Stimulated activated effector memory CD8-positive, alpha-beta T cell treated with anti-CD3 and anti-CD28 coated beads, Interleukin-12 subunit alpha, Interleukin-12 subunit beta, amount 100 ng/mL, for 72 hours (primary cell): Measurements from ENCODE around the gene RASAL1.

Experiments
- ATAC-seq: fragments of 150-1000 bp; cut with Tn5 transposase; 2 replicates; pipeline ENCODE4 v1.10.0; 2021
- DNase-seq, 2 donors: peaks; one replicate each; pipeline ENCODE4 v3.0.0; 2021 to 2022; ENCODE audit warnings: low spot score in 2 of 2
- H3K27ac Mint-ChIP-seq: one replicate; pipeline ENCODE4 v1.8.0; 2022; ENCODE audit warnings: mild to moderate bottlenecking, mixed read lengths
- H3K36me3 Mint-ChIP-seq: one replicate; pipeline ENCODE4 v1.8.0; 2022; ENCODE audit warnings: mild to moderate bottlenecking, mixed read lengths
- H3K4me1 Mint-ChIP-seq: one replicate; pipeline ENCODE4 v1.8.0; 2022; ENCODE audit warnings: mixed read lengths
- H3K4me3 Mint-ChIP-seq: one replicate; pipeline ENCODE4 v1.8.0; 2022; ENCODE audit warnings: mild to moderate bottlenecking, mixed read lengths
- H3K9me3 Mint-ChIP-seq: one replicate; pipeline ENCODE4 v1.8.0; 2022; ENCODE audit warnings: mixed read lengths

RASAL1 gene

DNA sequence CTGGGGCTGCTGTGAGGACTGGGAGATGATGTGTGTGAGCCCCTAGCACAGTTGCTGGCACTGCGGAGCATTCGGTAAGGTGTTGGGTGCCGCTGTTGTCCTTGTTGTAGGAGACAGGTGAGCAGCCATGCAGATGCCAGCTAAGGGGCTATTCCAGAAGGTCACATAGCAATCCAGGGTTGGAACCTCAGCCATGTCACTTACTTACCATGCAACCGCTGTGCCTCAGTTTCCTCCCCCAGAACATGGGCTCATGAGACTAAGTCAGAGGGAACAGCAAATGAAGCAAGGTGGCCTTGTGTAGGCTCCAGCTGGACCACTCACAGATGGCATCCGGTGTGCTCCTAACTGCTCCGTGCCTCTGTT is 65.8 kb downstream of the RASAL1 start:
- peak overlapping the region; percentile 96 for H3K27ac Mint-ChIP-seq
- H3K4me3 Mint-ChIP-seq = peak overlapping the region; percentile 71
- H3K36me3 Mint-ChIP-seq = no peaks in the 10 kb centered on the region

GRCh38 chr12:113069149-113069548 is 66.4 kb downstream of the RASAL1 start:
- no peaks in the 10 kb centered on the region for H3K36me3 Mint-ChIP-seq
- H3K9me3 Mint-ChIP-seq = no peaks in the 10 kb centered on the region
- peaks cover 52% of the 10 kb centered on the region for H3K4me1 Mint-ChIP-seq
- DNase-seq = no peak
- H3K27ac Mint-ChIP-seq = peak overlapping the region; percentile 96
- H3K4me3 Mint-ChIP-seq = no peak overlapping the region
- ATAC-seq = no peak

More for the DNA sequence above, 65.8 kb downstream of the RASAL1 start:
- DNase-seq (no peak), ATAC-seq (no peak)
- H3K9me3 Mint-ChIP-seq = no peaks in the 10 kb centered on the region
- peaks cover 52% of the 10 kb centered on the region for H3K4me1 Mint-ChIP-seq

GRCh38 chr12:113067987-113068935 is 67.3 kb downstream of the RASAL1 start:
- no peak for ATAC-seq
- Mint-ChIP-seq H3K9me3 (no peaks in the 10 kb centered on the region), H3K4me1 (peaks cover 48% of the 10 kb centered on the region), H3K4me3 (no peak overlapping the region), H3K36me3 (no peaks in the 10 kb centered on the region), H3K27ac (no peak overlapping the region)
- DNase-seq = no peak

- ATAC-seq = no peak
- Mint-ChIP-seq H3K27ac (peak overlapping the region; percentile 37), H3K36me3 (no peaks in the 10 kb centered on the region), H3K9me3 (no peaks in the 10 kb centered on the region), H3K4me3 (no peak overlapping the region), H3K4me1 (peaks cover 38% of the 10 kb centered on the region)
- no peak for DNase-seq
These were observed 68.7 kb downstream of the RASAL1 start for GRCh38 chr12:113066813-113067400.

DNA sequence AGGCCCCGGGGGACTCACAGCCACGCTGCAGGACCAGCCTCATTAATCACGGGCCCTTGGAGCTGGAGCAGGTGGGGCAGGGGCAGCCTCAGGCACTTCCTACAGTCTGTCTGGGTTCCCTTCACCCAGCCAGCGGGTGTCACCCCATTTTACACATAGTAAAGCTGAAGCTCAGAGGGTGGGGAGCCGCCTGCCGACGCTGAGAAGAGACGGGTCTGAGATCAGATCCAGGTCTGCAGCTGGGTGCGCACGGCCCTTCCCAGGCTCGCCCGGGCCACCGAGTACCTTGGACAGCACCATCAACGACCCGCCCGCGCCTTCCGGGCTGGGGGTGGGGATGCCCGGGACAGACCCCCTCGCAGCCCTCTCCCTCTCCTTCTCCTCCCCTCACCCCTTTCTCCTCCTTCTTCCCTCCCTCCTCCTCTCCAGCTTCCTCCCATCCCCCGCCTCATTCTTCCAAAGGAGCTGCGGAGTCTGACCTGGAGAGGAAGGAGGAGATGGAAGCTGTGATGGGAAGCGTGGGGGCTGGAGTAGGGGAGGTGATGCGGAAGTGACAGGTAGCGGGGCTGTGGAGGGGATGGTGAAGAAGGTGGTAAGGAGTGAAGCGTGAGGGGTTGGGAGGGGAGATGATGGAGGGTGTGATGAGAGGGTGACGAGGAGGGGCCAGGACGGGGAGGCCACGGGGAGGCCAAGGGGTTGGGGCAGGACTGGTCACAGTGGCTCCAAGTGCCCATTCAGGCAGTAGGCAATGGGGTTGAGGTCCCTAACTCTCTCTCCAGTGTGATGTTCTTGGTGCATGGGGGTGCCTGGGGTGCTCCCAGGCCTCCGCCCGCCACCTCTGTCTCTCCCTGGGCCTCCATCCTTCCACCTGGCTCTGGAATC is 70.2 kb downstream of the RASAL1 start:
- Mint-ChIP-seq H3K9me3 (no peaks in the 10 kb centered on the region), H3K4me3 (no peak overlapping the region), H3K27ac (peak overlapping the region; percentile 55), H3K4me1 (peaks cover 25% of the 10 kb centered on the region), H3K36me3 (no peaks in the 10 kb centered on the region)
- no peak for ATAC-seq
- DNase-seq = no peak

- no peak for DNase-seq
- peak overlapping the region; percentile 55 for H3K27ac Mint-ChIP-seq
- H3K4me3 Mint-ChIP-seq = no peak overlapping the region
- H3K4me1 Mint-ChIP-seq = peaks cover 17% of the 10 kb centered on the region
- H3K36me3 Mint-ChIP-seq = no peaks in the 10 kb centered on the region
- H3K9me3 Mint-ChIP-seq = no peaks in the 10 kb centered on the region
- no peak for ATAC-seq
These were observed 71.0 kb downstream of the RASAL1 start for GRCh38 chr12:113064395-113065125.

DNA sequence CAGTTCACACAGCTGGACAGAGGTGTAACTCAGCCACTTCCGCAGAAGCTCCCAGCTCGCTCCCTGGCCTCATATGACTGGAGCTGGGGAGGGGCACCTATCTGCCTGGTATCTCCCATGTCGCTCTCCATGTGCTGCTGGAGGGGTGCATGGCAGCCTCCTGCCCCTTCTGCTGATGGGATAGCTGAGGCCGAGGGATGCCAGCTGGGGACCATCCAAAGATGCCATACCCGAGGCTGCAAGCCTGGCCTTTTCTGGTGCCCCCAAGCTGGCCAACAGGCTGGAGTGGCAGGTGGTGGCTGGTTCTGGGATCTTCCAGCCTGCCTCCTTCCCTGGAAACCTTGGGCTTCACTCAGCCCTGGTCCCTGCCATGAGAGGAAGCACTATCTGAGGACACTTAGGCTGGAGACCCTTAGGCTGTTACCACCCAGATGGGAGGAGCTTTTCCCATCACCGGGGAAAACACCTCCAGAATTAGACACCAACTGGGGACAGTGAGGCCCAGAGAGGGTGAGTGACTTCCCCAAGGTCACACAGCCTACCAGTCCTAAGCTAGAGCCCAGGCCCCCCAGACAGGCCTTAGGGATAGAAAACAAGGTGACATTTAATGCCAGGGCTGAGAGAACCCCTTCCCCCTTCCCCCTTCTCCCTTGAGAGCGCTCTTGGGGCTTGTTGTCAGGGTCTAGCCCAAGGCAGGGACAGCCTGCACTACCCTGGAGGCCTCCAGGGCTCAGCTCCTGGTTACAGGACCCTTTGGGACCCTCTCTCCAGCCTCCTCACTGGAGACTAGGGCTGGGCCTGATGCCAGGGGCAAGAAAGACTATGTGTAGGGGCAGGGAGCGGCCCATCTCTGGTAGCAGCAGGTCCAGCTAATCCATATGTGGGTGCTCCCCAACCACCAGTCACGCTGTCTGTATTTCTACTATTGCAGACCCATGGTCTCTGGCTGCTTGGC is 71.9 kb downstream of the RASAL1 start:
- no peak overlapping the region for H3K4me3 Mint-ChIP-seq
- H3K4me1 Mint-ChIP-seq = peaks cover 11% of the 10 kb centered on the region

DNA sequence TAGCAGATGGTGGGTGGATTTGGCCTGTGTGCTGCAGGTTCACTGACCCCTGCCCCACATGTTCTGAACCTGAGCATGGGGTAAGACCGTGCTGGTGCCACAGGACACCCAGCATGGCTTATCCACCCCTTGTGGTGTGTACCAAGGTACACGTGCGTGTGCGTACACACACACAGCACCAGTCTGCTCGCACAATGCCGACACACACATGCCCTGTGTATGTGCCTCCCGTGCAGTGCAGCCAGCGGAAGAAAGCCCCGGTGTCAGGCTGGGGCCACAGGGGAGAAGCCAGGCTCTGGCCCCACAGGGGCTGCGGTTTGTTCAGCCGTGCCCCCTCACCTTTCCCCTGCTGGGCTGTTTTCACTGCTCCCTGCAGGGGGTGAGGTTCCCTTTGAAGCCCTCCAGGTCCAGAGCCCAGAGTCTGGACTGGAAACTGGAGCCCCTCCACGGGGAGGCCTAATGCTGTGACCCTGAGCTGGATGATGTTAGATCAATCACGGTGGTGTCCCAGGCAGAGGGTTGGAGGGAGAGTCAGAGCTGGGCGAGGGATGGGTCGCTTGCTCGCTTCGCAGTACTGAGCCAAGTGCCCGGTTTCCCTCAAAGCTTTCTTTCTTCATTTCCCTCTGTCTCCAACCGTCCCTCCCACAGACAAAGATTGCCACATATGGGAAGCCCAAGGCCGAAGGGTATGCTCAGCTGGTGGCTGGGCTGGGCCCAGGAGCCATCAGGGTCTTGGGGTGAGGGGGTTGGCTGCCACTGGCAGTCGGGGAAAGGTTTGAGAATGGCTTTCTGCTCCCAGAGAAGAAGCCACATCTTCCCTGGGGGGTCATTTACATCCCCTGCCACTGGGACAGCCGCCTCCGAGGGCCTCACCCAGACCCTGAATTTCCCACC is 72.8 kb downstream of the RASAL1 start:
- Mint-ChIP-seq H3K9me3 (no peaks in the 10 kb centered on the region), H3K4me3 (no peak overlapping the region), H3K4me1 (peaks cover 11% of the 10 kb centered on the region), H3K27ac (no peak overlapping the region), H3K36me3 (no peaks in the 10 kb centered on the region)
- ATAC-seq = no peak
- DNase-seq = no peak

More for the DNA sequence above, 71.9 kb downstream of the RASAL1 start:
- H3K9me3 Mint-ChIP-seq = no peaks in the 10 kb centered on the region
- no peak for ATAC-seq
- peak overlapping the region; percentile 55 for H3K27ac Mint-ChIP-seq
- H3K36me3 Mint-ChIP-seq = no peaks in the 10 kb centered on the region
- DNase-seq = no peak

- no peaks in the 10 kb centered on the region for H3K9me3 Mint-ChIP-seq
- no peaks in the 10 kb centered on the region for H3K36me3 Mint-ChIP-seq
- peak overlapping the region; percentile 61 for H3K27ac Mint-ChIP-seq
- peaks cover 14% of the 10 kb centered on the region for H3K4me1 Mint-ChIP-seq
- ATAC-seq = no peak
- H3K4me3 Mint-ChIP-seq = no peak overlapping the region
- no peak for DNase-seq
These were observed 74.4 kb downstream of the RASAL1 start for GRCh38 chr12:113061061-113061694.

DNA sequence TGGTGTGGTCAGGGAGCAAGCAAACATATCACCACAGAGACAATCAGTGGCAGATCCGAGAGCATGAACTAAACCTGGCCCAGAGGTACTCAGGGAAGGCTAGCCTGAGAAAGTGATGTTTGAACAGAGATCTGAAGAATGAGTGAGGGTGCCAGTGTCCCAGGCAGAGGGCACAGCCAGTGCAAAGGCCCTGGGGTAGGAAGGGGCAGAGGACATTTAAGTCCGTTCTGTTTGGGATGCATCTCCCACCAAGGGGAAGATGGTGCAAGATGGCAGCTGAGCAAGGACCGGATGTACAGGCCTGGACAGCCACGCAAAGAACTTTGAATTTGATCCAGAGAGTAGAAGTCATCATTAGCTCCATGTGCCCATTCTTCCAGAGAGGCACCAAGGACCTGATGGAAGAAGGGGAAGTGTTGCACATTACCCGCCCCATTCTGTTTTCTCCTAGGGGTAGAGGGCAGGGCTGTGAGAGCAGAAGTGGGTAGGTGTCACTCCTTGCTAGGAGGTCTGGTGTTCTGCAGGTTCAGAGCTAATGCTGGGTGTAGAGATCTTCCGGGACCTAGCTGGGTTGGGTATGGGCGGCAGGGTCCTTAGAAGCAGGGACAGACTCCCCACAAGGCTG is 75.1 kb downstream of the RASAL1 start:
- Mint-ChIP-seq H3K36me3 (no peaks in the 10 kb centered on the region), H3K27ac (no peak overlapping the region), H3K4me1 (peaks cover 19% of the 10 kb centered on the region), H3K4me3 (no peak overlapping the region), H3K9me3 (no peaks in the 10 kb centered on the region)
- no peak for DNase-seq
- ATAC-seq = no peak

DNA sequence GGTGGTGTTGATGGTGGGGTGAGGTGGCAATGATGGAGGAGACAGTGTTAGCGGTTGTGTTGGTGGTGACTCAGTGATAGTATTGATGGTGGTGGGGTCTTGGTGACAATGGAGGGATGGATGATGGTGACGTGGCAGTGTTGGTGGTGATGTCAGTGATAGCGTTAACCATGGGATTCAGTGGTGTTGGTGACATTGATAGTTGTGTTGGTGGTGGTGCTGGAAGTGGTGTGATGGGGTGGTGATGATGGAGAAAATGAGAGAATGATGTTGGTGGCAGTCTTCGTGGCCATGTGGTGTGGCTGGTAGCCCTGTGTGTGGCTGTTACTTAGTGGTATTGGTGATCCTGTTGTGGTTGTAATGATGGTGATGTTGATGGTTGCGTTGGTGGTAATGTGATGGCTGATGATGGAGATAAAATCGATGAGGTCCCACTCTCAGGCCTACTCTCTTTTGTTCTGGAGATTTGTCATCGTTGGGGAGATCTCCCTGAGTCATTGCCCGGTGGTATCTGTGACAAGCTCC is 76.4 kb downstream of the RASAL1 start:
- no peak overlapping the region for H3K27ac Mint-ChIP-seq
- DNase-seq = no peak

GRCh38 chr12:113058553-113058952 is 77.0 kb downstream of the RASAL1 start:
- Mint-ChIP-seq H3K9me3 (no peaks in the 10 kb centered on the region), H3K27ac (no peak overlapping the region), H3K4me3 (no peak overlapping the region), H3K36me3 (no peaks in the 10 kb centered on the region), H3K4me1 (peaks cover 8% of the 10 kb centered on the region)
- DNase-seq = no peak
- ATAC-seq = no peak

More for the DNA sequence above, 76.4 kb downstream of the RASAL1 start:
- H3K4me1 Mint-ChIP-seq = peaks cover 10% of the 10 kb centered on the region
- no peaks in the 10 kb centered on the region for H3K36me3 Mint-ChIP-seq
- no peaks in the 10 kb centered on the region for H3K9me3 Mint-ChIP-seq
- H3K4me3 Mint-ChIP-seq = no peak overlapping the region
- peak; percentile 73 for ATAC-seq
